Measurements from ENCODE around the gene NABP2.

The NABP2 gene

GRCh38 chr12:56213878-56214277, 10.3 kb upstream of the NABP2 start:
- no peak overlapping the region for H3K23ac ChIP-seq (ENCODE audit: low read length)
- no peak overlapping the region for H3K4me3 ChIP-seq (ENCODE audit: low read depth, low read length)
- peaks cover 39 to 49% of the 10 kb centered on the region in 2 experiments for H3K36me3 ChIP-seq (ENCODE audit: control insufficient read depth in 1 of 2, insufficient read depth in 2 of 2, low read length in 2 of 2)
- no peak overlapping the region for H2BK12ac ChIP-seq (ENCODE audit: low read length)
- H2AK5ac ChIP-seq (ENCODE audit: low read length) = no peak overlapping the region
- H3K4me1 ChIP-seq (ENCODE audit: control insufficient read depth in 1 of 2, insufficient read depth in 2 of 2, low read length in 2 of 2) = no peaks in the 10 kb centered on the region
- no peak overlapping the region for H3K9ac ChIP-seq (ENCODE audit: low read length)
- peaks cover 4% of the 10 kb centered on the region for H3K9me3 ChIP-seq (ENCODE audit: insufficient read depth, low read depth, low read length)
- WGBS (ENCODE audit: extremely low coverage, insufficient coverage, insufficient read length) = no CpG with 5 or more reads among the region's 5 CpGs
- H4K12ac ChIP-seq (ENCODE audit: low read depth, low read length) = no peak overlapping the region
- DNase-seq = peak in 1 of 2 donors; percentile 19
- no peak overlapping the region for H3K14ac ChIP-seq (ENCODE audit: low read length)
- no peak overlapping the region for H2BK5ac ChIP-seq (ENCODE audit: low read depth, low read length, poor library complexity)
- no peak overlapping the region for H3K27ac ChIP-seq (ENCODE audit: low read depth, low read length)
- H4K8ac ChIP-seq (ENCODE audit: low read depth, low read length) = no peak overlapping the region
- peaks cover 1% of the 10 kb centered on the region for H3K79me2 ChIP-seq (ENCODE audit: control insufficient read depth, insufficient read depth, low read length, poor library complexity)
- H3K27me3 ChIP-seq (ENCODE audit: insufficient read depth, low read length) = no peaks in the 10 kb centered on the region
- H4K91ac ChIP-seq (ENCODE audit: low read depth, low read length) = no peak overlapping the region
- no peak overlapping the region for H3K4me2 ChIP-seq (ENCODE audit: low read length)
- no peak overlapping the region for H2BK120ac ChIP-seq (ENCODE audit: insufficient read depth, low read length, poor library complexity)
- no peak overlapping the region for H3K18ac ChIP-seq (ENCODE audit: low read length)
- H3K4ac ChIP-seq (ENCODE audit: low read depth, low read length) = no peak overlapping the region
- H3K79me1 ChIP-seq (ENCODE audit: low read length) = no peaks in the 10 kb centered on the region
- no peak overlapping the region for H2AFZ ChIP-seq (ENCODE audit: insufficient read depth, low read length, poor library complexity)

- Histone ChIP-seq H3K79me2 (ENCODE audit: control insufficient read depth, insufficient read depth, low read length, poor library complexity) (peaks cover 5% of the 10 kb centered on the region), H3K4ac (ENCODE audit: low read depth, low read length) (no peak overlapping the region), H3K36me3 (ENCODE audit: control insufficient read depth in 1 of 2, insufficient read depth in 2 of 2, low read length in 2 of 2) (peaks cover 28 to 42% of the 10 kb centered on the region in 2 experiments), H3K23ac (ENCODE audit: low read length) (no peak overlapping the region), H3K27ac (ENCODE audit: low read depth, low read length) (no peak overlapping the region), H2BK12ac (ENCODE audit: low read length) (no peak overlapping the region), H2AFZ (ENCODE audit: insufficient read depth, low read length, poor library complexity) (no peak overlapping the region), H4K91ac (ENCODE audit: low read depth, low read length) (no peak overlapping the region), H2AK5ac (ENCODE audit: low read length) (no peak overlapping the region), H4K8ac (ENCODE audit: low read depth, low read length) (no peak overlapping the region), H3K9me3 (ENCODE audit: insufficient read depth, low read depth, low read length) (peaks cover 3% of the 10 kb centered on the region), H3K4me1 (ENCODE audit: control insufficient read depth in 1 of 2, insufficient read depth in 2 of 2, low read length in 2 of 2) (peaks cover 0 to 5% of the 10 kb centered on the region in 2 experiments), H4K12ac (ENCODE audit: low read depth, low read length) (no peak overlapping the region), H3K27me3 (ENCODE audit: insufficient read depth, low read length) (no peaks in the 10 kb centered on the region), H3K79me1 (ENCODE audit: low read length) (peaks cover 6% of the 10 kb centered on the region), H3K4me2 (ENCODE audit: low read length) (no peak overlapping the region), H3K4me3 (ENCODE audit: low read depth, low read length) (no peak overlapping the region), H2BK120ac (ENCODE audit: insufficient read depth, low read length, poor library complexity) (no peak overlapping the region), H3K9ac (ENCODE audit: low read length) (no peak overlapping the region), H3K18ac (ENCODE audit: low read length) (no peak overlapping the region), H2BK5ac (ENCODE audit: low read depth, low read length, poor library complexity) (no peak overlapping the region), H3K14ac (ENCODE audit: low read length) (no peak overlapping the region)
- DNase-seq = no peak
- WGBS (ENCODE audit: extremely low coverage, insufficient coverage, insufficient read length) = no CpG with 5 or more reads among the region's 3 CpGs
These were observed 7.7 kb upstream of the NABP2 start for GRCh38 chr12:56216461-56216860.

- Histone ChIP-seq H3K23ac (ENCODE audit: low read length) (no peak overlapping the region), H4K8ac (ENCODE audit: low read depth, low read length) (no peak overlapping the region), H2BK12ac (ENCODE audit: low read length) (no peak overlapping the region), H2BK120ac (ENCODE audit: insufficient read depth, low read length, poor library complexity) (no peak overlapping the region), H2AFZ (ENCODE audit: insufficient read depth, low read length, poor library complexity) (no peak overlapping the region), H3K36me3 (ENCODE audit: control insufficient read depth in 1 of 2, insufficient read depth in 2 of 2, low read length in 2 of 2) (peaks cover 8 to 16% of the 10 kb centered on the region in 2 experiments), H3K79me1 (ENCODE audit: low read length) (peaks cover 15% of the 10 kb centered on the region), H3K27me3 (ENCODE audit: insufficient read depth, low read length) (no peaks in the 10 kb centered on the region), H3K9me3 (ENCODE audit: insufficient read depth, low read depth, low read length) (peaks cover 3% of the 10 kb centered on the region), H2BK5ac (ENCODE audit: low read depth, low read length, poor library complexity) (no peak overlapping the region), H4K91ac (ENCODE audit: low read depth, low read length) (no peak overlapping the region), H3K14ac (ENCODE audit: low read length) (no peak overlapping the region), H3K4me3 (ENCODE audit: low read depth, low read length) (no peak overlapping the region), H3K27ac (ENCODE audit: low read depth, low read length) (no peak overlapping the region), H3K18ac (ENCODE audit: low read length) (no peak overlapping the region), H2AK5ac (ENCODE audit: low read length) (no peak overlapping the region), H3K79me2 (ENCODE audit: control insufficient read depth, insufficient read depth, low read length, poor library complexity) (peaks cover 7% of the 10 kb centered on the region), H3K4me2 (ENCODE audit: low read length) (no peak overlapping the region), H3K4ac (ENCODE audit: low read depth, low read length) (peak overlapping the region; percentile 14), H3K9ac (ENCODE audit: low read length) (no peak overlapping the region), H3K4me1 (ENCODE audit: control insufficient read depth in 1 of 2, insufficient read depth in 2 of 2, low read length in 2 of 2) (peaks cover 2 to 18% of the 10 kb centered on the region in 2 experiments), H4K12ac (ENCODE audit: low read depth, low read length) (no peak overlapping the region)
- WGBS (ENCODE audit: extremely low coverage, insufficient coverage, insufficient read length) = no CpG with 5 or more reads among the region's 9 CpGs
- DNase-seq = no peak
These were observed 4.3 kb upstream of the NABP2 start for GRCh38 chr12:56219840-56220239.

- Histone ChIP-seq H3K14ac (ENCODE audit: low read length) (peak overlapping the region; percentile 69), H3K9ac (ENCODE audit: low read length) (peak overlapping the region; percentile 79), H3K36me3 (ENCODE audit: control insufficient read depth in 1 of 2, insufficient read depth in 2 of 2, low read length in 2 of 2) (peaks cover 4 to 8% of the 10 kb centered on the region in 2 experiments), H3K4me2 (ENCODE audit: low read length) (peak overlapping the region; percentile 94), H4K91ac (ENCODE audit: low read depth, low read length) (peak overlapping the region; percentile 28), H3K4me3 (ENCODE audit: low read depth, low read length) (peak overlapping the region; percentile 79), H3K27ac (ENCODE audit: low read depth, low read length) (peak overlapping the region; percentile 90), H2AFZ (ENCODE audit: insufficient read depth, low read length, poor library complexity) (peak overlapping the region; percentile 32), H2BK5ac (ENCODE audit: low read depth, low read length, poor library complexity) (peak overlapping the region; percentile 46), H3K27me3 (ENCODE audit: insufficient read depth, low read length) (no peaks in the 10 kb centered on the region), H3K18ac (ENCODE audit: low read length) (peak overlapping the region; percentile 31), H3K79me1 (ENCODE audit: low read length) (peaks cover 15% of the 10 kb centered on the region), H4K12ac (ENCODE audit: low read depth, low read length) (no peak overlapping the region), H2BK120ac (ENCODE audit: insufficient read depth, low read length, poor library complexity) (peak overlapping the region; percentile 9), H3K4me1 (ENCODE audit: control insufficient read depth in 1 of 2, insufficient read depth in 2 of 2, low read length in 2 of 2) (peaks cover 2 to 19% of the 10 kb centered on the region in 2 experiments), H3K9me3 (ENCODE audit: insufficient read depth, low read depth, low read length) (peaks cover 3% of the 10 kb centered on the region), H3K79me2 (ENCODE audit: control insufficient read depth, insufficient read depth, low read length, poor library complexity) (peaks cover 7% of the 10 kb centered on the region), H4K8ac (ENCODE audit: low read depth, low read length) (peak overlapping the region; percentile 59), H3K4ac (ENCODE audit: low read depth, low read length) (peak overlapping the region; percentile 31), H3K23ac (ENCODE audit: low read length) (no peak overlapping the region), H2AK5ac (ENCODE audit: low read length) (no peak overlapping the region), H2BK12ac (ENCODE audit: low read length) (no peak overlapping the region)
- DNase-seq = peak; percentile 26 to 64
- no CpG with 5 or more reads among the region's 10 CpGs for WGBS (ENCODE audit: extremely low coverage, insufficient coverage, insufficient read length)
These were observed 3.4 kb upstream of the NABP2 start for GRCh38 chr12:56220611-56221231.
